Omental fat pad (tissue), 4 donors: Measurements from ENCODE around the gene VRTN. TPM values are rescaled to one million over a fixed set of nuclear protein-coding genes. Genes with fewer than 3 reads are reported as not detected.

ENCODE experiments used
- ATAC-seq: fragments of 150-250 bp; one replicate; pipeline ENCODE4 v1.9.1; 2016; ENCODE audit warnings: mild to moderate bottlenecking, moderate library complexity; ENCODE audit not compliant: low FRiP score
- DNase-seq: peaks from one replicate; pipeline ENCODE4 v3.0.0-alpha.2; 2019; ENCODE audit warnings: low spot score
- total RNA-seq, 4 donors: library from RNA; depleted of rRNA; stranded (reverse); fragments of >200 nt; gene quantifications; one replicate each; pipeline ENCODE4 v1.1.0, GENCODE V29; 2016
- TF ChIP-seq, protein P1 (sequence below), 3 donors: fragments of 450-650 bp; IDR thresholded peaks; one replicate each; pipeline ENCODE4 v1.5.1; 2016 to 2017; ENCODE audit warnings: antibody characterized with exemption in 3 of 3, mild to moderate bottlenecking in 3 of 3, moderate library complexity in 2 of 3

VRTN gene
- total RNA-seq = not detected

DNA sequence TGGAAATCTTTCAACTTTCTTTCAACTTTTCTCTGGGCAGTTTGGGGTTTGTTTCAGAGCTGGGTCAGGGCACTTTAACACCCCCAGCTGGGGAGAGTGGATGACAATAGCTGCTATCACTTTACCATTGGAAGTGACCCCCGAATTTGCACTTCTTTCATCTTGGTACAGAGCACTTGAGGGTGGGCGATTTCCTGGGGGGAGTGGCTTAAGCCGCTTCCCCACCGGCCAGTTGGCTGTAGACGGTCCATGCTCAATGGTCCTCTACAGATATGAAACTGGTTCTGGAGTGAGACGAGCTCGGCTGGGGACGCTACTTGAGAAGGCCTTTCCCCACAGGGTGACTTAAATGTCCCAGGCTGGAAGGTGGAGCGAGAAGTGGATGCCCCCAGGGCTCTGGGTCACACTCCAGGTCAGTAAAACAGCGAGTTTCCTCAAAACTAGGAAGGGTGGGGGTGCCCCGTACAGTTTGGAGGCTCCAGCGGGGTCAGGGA lies at the start of gene VRTN:
Gene VRTN (plus strand): TSS at position 231 of the 494 bp plus-strand sequence. CDS start 8,313 bp downstream, outside the sequence.
- ATAC-seq (no peak), DNase-seq (no peak)
- TF ChIP-seq, protein P1, sequence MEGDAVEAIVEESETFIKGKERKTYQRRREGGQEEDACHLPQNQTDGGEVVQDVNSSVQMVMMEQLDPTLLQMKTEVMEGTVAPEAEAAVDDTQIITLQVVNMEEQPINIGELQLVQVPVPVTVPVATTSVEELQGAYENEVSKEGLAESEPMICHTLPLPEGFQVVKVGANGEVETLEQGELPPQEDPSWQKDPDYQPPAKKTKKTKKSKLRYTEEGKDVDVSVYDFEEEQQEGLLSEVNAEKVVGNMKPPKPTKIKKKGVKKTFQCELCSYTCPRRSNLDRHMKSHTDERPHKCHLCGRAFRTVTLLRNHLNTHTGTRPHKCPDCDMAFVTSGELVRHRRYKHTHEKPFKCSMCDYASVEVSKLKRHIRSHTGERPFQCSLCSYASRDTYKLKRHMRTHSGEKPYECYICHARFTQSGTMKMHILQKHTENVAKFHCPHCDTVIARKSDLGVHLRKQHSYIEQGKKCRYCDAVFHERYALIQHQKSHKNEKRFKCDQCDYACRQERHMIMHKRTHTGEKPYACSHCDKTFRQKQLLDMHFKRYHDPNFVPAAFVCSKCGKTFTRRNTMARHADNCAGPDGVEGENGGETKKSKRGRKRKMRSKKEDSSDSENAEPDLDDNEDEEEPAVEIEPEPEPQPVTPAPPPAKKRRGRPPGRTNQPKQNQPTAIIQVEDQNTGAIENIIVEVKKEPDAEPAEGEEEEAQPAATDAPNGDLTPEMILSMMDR (IDR thresholded peaks at IDR 0.05) = no peak

- TF ChIP-seq, protein P1 (IDR thresholded peaks at IDR 0.05) = no peak
- ATAC-seq (peak; percentile 29), DNase-seq (no peak)
These were observed 49.2 kb upstream of the VRTN start for GRCh38 chr14:74299061-74299545.

GRCh38 chr14:74301594-74302151 lies 46.6 kb upstream of the VRTN start:
- DNase-seq (no peak), ATAC-seq (no peak)

GRCh38 chr14:74302152-74302628 lies 46.1 kb upstream of the VRTN start:
- TF ChIP-seq, protein P1 (IDR thresholded peaks at IDR 0.05) = no peak
- DNase-seq = no peak
- ATAC-seq = peak; percentile 54

More at GRCh38 chr14:74301594-74302151, 46.6 kb upstream of the VRTN start:
- TF ChIP-seq, protein P1 (IDR thresholded peaks at IDR 0.05) = peak in 1 of 3 donors; percentile 8

GRCh38 chr14:74302634-74303569 lies 45.4 kb upstream of the VRTN start, which contains the start of gene ABCD4:
Gene ABCD4, minus strand, starts transcription at chr14:74302934. Its CDS starts 22 bp downstream, at chr14:74302912.
- ATAC-seq = peak; percentile 97
- DNase-seq = peak; percentile 89
- TF ChIP-seq, protein P1 (IDR thresholded peaks at IDR 0.05) = no peak

GRCh38 chr14:74308695-74309094 lies 39.6 kb upstream of the VRTN start:
- TF ChIP-seq, protein P1 (IDR thresholded peaks at IDR 0.05) = no peak
- no peak for DNase-seq
- no peak for ATAC-seq
